HUDEP-2 (cell line): ENCODE measurements around the gene OR52J3.

Source experiments
- DNase-seq, 76 experiments: peaks; one replicate each; lab custom pipeline; 2025; ENCODE audit not compliant: unreplicated experiment in 76 of 76; lab: John Stamatoyannopoulos, UW

The OR52J3 gene

GRCh38 chr11:5092821-5093585, 46.7 kb downstream of the OR52J3 start:
- no peak for DNase-seq

GRCh38 chr11:5096011-5096410, 49.7 kb downstream of the OR52J3 start:
- DNase-seq: no peak
